ENCODE results near the gene PFDN1. TPM values are rescaled to one million over a fixed set of nuclear protein-coding genes. Genes with fewer than 3 reads are reported as not detected.
A peak's percentile ranks its signal among the peaks of the same experiment; 100 is the strongest.

Gene PFDN1
- total RNA-seq, 1 experiment from 2014 or later: 240 TPM

- no peak overlapping the region for H3K4me3 ChIP-seq
- H3K36me3 ChIP-seq: no peaks in the 10 kb centered on the region
- peak; percentile 99 for DNase-seq
- no peaks in the 10 kb centered on the region for H3K27me3 ChIP-seq
- H3K9me3 ChIP-seq: no peaks in the 10 kb centered on the region
These were observed 9.3 kb upstream of the PFDN1 start for GRCh38 chr5:140312067-140312790.

DNA sequence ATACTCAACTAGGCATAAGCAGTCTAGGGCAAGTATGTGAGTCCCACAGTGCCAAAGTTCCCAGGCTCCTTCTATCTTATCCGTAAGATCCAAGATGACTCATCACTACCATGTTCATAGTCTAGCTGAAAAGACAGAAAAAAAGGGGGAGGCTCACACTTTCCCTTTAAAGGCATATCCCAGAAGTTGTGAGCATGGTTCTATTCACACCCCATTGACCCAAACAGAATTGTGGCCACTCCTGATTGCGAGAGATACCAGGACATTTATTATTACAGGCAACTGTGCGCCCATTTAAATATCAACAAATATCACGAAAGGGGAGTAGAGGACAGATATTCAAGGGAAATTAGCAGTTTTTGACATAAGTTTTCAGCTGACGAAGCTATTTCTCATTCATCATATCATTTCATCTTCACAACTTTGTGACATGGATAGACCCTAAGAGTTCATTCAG lies 8.1 kb upstream of the PFDN1 start:
- H3K27me3 ChIP-seq: no peaks in the 10 kb centered on the region
- peak; percentile 79 for DNase-seq
- no peaks in the 10 kb centered on the region for H3K36me3 ChIP-seq
- H3K9me3 ChIP-seq: no peaks in the 10 kb centered on the region
- H3K4me3 ChIP-seq: no peak overlapping the region

DNA sequence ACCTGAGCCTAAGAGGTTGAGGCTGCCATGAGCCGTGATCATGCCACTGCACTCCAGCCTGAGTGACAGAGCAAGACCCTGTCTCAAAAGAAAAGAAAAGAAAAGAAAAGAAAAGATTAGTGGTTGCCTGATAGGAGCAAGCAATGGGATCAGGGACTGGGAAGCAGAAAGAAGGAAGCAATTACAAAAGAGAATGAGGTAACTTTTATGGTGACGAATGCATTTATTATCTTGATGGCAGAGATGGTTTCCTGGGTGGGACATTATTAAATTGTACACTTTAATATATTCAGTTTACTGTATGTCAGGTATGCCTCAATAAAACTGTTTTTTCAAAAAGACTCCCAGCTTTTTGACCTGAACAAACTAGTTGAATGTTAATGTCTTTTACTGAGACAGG lies 7.5 kb upstream of the PFDN1 start:
- no peak for DNase-seq
- no peak overlapping the region for H3K4me3 ChIP-seq
- H3K9me3 ChIP-seq: no peaks in the 10 kb centered on the region
- no peaks in the 10 kb centered on the region for H3K36me3 ChIP-seq
- H3K27me3 ChIP-seq: no peaks in the 10 kb centered on the region

GRCh38 chr5:140309706-140310249 lies 6.9 kb upstream of the PFDN1 start:
- DNase-seq: no peak
- H3K9me3 ChIP-seq: no peaks in the 10 kb centered on the region
- no peak overlapping the region for H3K4me3 ChIP-seq
- H3K27me3 ChIP-seq: no peaks in the 10 kb centered on the region
- H3K36me3 ChIP-seq: no peaks in the 10 kb centered on the region

- no peaks in the 10 kb centered on the region for H3K9me3 ChIP-seq
- H3K36me3 ChIP-seq: peaks cover 7% of the 10 kb centered on the region; the same call in 1 of the 2 replicates
- no peak overlapping the region for H3K4me3 ChIP-seq
- DNase-seq: no peak
- no peaks in the 10 kb centered on the region for H3K27me3 ChIP-seq
These were observed 2.6 kb upstream of the PFDN1 start for GRCh38 chr5:140305471-140305870.

DNA sequence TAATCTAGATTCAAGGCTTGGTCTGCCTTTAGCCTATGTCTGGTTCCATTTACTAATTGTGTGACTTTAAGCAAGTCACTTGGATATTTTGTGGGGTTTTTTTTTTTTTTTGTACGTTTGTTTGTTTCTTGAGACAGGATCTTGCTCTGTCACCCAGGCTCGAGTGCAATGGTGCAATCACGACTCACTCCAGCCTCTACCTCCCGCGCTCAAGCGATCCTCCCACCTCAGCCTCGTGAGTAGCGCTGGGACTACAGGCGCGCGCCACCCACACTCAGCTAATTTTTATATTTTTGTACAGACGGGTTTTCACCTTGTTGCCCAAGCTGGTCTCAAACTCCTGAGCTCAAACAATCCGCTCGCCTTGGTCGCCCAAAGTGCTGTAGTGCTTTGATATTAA lies 1.1 kb upstream of the PFDN1 start:
- H3K9me3 ChIP-seq: no peaks in the 10 kb centered on the region
- H3K27me3 ChIP-seq: no peaks in the 10 kb centered on the region
- peaks cover 19% of the 10 kb centered on the region for H3K36me3 ChIP-seq
- DNase-seq: no peak
- H3K4me3 ChIP-seq: no peak overlapping the region

DNA sequence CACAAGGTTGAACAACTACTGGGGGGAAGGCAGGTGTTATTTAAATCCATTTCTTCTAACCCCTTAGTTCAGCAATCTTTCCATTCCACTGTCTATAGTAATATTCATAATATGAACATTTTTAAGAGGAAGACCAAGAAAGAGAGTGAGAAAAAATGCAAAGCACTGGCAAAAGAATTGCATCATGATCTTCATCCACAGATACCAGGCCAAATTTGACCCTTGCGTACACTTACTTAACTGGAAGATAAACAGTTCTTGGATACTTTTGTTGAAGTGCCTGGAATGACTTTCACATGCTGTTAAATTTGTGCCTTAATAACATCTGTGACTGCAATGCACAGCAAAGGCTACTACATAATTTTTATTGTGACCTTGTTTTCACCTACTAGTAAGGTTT lies 1.8 kb downstream of the PFDN1 start:
- peaks cover 29% of the 10 kb centered on the region for H3K36me3 ChIP-seq
- no peak overlapping the region; the same call in 1 of the 2 replicates for H3K4me3 ChIP-seq
- no peaks in the 10 kb centered on the region for H3K9me3 ChIP-seq
- H3K27me3 ChIP-seq: no peaks in the 10 kb centered on the region
- DNase-seq: no peak

DNA sequence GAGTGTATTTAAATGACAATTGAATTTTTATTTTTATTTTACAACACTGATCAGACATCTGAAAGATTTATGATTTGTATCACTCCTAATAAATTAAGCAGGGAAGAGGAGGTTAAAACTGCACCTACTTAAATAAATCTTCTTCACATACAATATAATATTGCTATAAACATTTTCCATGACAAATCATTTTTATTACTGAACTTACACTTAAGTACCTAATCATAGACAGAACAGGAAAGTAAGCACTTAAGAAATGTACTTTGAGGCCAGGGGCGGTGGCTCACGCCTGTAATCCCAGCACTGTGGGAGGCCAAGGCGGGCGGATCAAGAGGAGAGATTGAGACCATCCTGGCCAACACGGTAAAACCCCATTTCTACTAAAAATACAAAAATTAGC lies 3.8 kb downstream of the PFDN1 start:
- H3K27me3 ChIP-seq: no peaks in the 10 kb centered on the region
- no peaks in the 10 kb centered on the region for H3K9me3 ChIP-seq
- DNase-seq: no peak
- H3K4me3 ChIP-seq: no peak overlapping the region
- peaks cover 29% of the 10 kb centered on the region for H3K36me3 ChIP-seq

GRCh38 chr5:140298183-140298601 lies 4.7 kb downstream of the PFDN1 start:
- H3K4me3 ChIP-seq: no peak overlapping the region
- no peaks in the 10 kb centered on the region for H3K27me3 ChIP-seq
- H3K36me3 ChIP-seq: peaks cover 29% of the 10 kb centered on the region
- no peaks in the 10 kb centered on the region for H3K9me3 ChIP-seq
- no peak for DNase-seq

GRCh38 chr5:140297283-140297682 lies 5.6 kb downstream of the PFDN1 start:
- Histone ChIP-seq H3K9me3 (no peaks in the 10 kb centered on the region), H3K4me3 (no peak overlapping the region), H3K27me3 (no peaks in the 10 kb centered on the region), H3K36me3 (peaks cover 29% of the 10 kb centered on the region)
- no peak for DNase-seq

GRCh38 chr5:140296289-140296688 lies 6.6 kb downstream of the PFDN1 start:
- Histone ChIP-seq H3K9me3 (no peaks in the 10 kb centered on the region), H3K36me3 (peaks cover 29% of the 10 kb centered on the region), H3K27me3 (no peaks in the 10 kb centered on the region), H3K4me3 (no peak overlapping the region)
- DNase-seq: no peak

DNA sequence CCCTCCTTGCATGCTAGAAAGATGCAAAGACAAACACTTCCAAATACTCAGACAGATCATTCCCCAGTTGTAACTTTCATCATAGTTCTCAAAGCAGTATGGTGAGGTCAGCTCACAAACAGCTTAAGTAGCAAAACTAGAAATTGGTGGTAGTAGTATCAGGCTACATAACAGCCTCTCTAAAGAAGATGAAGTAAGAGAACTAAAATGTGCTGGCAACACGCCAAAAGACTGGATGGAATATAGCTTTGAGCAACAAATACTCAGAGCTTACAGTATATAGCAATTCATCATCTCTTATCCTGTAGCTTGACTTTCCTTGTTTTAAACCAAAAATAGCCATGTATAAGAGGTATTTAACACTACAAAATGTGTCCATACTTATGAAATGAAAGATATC lies 7.5 kb downstream of the PFDN1 start:
- DNase-seq: peak; percentile 76
- no peaks in the 10 kb centered on the region for H3K9me3 ChIP-seq
- H3K4me3 ChIP-seq: no peak overlapping the region
- H3K27me3 ChIP-seq: no peaks in the 10 kb centered on the region
- H3K36me3 ChIP-seq: peaks cover 21% of the 10 kb centered on the region

GRCh38 chr5:140294753-140295152 lies 8.1 kb downstream of the PFDN1 start:
- Histone ChIP-seq H3K36me3 (peaks cover 15% of the 10 kb centered on the region), H3K27me3 (no peaks in the 10 kb centered on the region), H3K4me3 (no peak overlapping the region), H3K9me3 (no peaks in the 10 kb centered on the region)
- no peak for DNase-seq

GRCh38 chr5:140293849-140294100 lies 9.1 kb downstream of the PFDN1 start:
- Histone ChIP-seq H3K4me3 (no peak overlapping the region), H3K36me3 (peaks cover 10% of the 10 kb centered on the region), H3K27me3 (no peaks in the 10 kb centered on the region), H3K9me3 (no peaks in the 10 kb centered on the region)
- DNase-seq: no peak

DNA sequence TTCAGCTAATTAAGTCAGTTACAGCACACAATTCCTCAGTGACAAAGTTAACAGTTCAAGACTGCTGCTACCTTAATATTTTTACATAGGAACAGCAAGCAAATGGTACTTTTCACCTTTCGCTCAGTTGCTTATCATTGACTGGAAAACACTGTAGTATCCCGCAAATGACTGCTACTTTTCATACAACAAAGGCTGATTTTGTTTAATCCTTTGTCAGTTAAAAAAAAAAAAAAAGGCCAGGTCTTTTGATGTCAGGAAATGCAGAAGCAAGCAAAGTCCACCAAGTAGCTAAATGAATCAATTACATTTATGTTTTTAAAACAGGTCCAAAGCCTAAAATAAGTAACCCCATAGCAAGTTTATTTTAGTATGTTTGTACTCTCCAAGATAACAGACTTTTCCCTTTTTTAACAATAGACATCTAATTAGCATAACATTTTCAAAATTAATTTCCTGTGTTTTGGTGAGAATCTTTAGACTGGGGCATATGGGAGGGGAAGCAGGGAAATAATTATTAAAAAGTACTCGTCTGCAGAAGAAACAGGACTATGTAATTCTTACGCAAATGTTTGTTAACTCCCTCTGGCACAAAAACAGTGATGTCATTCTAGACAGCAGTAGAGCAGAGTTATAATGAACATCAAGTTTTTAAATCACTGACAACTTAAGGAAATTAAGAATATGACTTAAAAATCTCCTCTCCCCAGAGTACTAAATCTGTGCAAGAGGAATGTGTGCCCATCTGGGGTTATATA lies 9.6 kb downstream of the PFDN1 start:
- no peak for DNase-seq

DNA sequence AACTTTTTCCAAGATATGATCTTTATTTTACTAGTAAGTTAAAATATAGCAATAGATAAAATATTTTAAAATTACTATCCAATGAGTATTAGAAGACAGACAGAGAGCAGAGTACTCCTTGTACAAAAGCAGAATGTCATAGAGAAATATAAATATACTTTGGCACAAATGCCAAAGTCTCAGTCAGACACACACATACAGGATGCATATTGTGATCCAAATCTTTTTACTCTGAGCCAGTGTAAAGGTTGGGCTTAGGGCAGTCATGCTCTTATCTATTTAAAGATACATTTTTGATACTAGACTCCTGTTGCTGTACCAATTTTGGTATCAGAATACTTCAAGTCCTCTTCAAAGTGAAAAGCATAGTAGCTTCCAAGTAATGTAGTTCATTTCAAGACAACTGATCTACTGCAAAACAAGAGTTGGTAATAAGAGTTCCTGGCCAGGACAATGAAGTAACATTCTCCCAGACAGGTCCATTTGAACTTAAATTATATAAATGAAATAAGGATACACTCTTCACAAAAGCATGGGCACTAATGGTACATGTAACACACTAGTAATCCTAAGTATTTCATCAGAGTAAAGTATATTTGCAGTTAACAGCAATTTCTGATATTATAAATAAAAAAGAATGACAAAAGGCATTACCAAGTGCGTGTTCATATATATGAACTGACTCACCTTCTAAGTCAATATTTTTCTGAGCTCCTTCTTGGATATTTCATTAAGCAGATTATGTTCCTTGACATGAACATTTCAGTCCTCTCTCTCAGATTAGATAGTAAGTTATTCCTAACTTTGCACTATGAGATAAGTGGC lies 10.5 kb downstream of the PFDN1 start:
- H3K4me3 ChIP-seq: no peak overlapping the region
- DNase-seq: no peak

More for the DNA sequence above, 9.6 kb downstream of the PFDN1 start:
- Histone ChIP-seq H3K9me3 (no peaks in the 10 kb centered on the region), H3K4me3 (no peak overlapping the region), H3K36me3 (peaks cover 10% of the 10 kb centered on the region), H3K27me3 (no peaks in the 10 kb centered on the region)

More for the DNA sequence above, 10.5 kb downstream of the PFDN1 start:
- H3K36me3 ChIP-seq: peaks cover 5% of the 10 kb centered on the region
- no peaks in the 10 kb centered on the region for H3K9me3 ChIP-seq
- H3K27me3 ChIP-seq: no peaks in the 10 kb centered on the region

All from MG63 (cell line).